ENCODE measurements around the gene TDO2.
"Not testable (repeated sequence)": the region's sequence is repeated elsewhere in the genome, so short reads cannot be mapped to it uniquely, and the experiment has no call there.

The TDO2 gene

DNA sequence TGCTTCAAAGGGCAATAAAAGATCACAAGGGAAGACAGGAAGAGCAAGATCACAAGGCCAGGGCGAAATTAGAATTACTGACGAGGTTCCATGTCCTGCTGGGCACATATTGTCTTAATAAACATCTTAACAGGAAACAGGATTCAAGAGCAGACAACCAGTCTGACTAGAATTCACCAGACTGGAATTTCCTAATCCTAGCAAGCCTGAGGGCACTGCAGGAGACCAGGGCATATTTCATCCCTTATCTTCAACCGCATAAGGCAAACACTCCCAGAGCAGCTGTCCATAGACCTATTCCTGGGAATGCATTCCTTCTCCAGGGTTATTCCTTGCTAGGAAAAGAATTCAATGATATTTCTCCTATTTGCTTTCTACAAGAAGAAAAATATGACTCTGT lies 12.4 kb upstream of the TDO2 start:
- H3K4me1 Mint-ChIP-seq (ENCODE audit: low read depth) = no peaks in the 10 kb centered on the region

GRCh38 chr4:155898371-155898770 lies 5.1 kb upstream of the TDO2 start:
- H3K27me3 Mint-ChIP-seq (ENCODE audit: low read depth); H3K27ac Mint-ChIP-seq; H3K4me1 Mint-ChIP-seq (ENCODE audit: low read depth); H3K9me3 Mint-ChIP-seq; H3K4me3 Mint-ChIP-seq; H3K36me3 Mint-ChIP-seq (ENCODE audit: low read depth): not testable (repeated sequence)

More for the DNA sequence above, 12.4 kb upstream of the TDO2 start:
- no peak overlapping the region for H3K4me3 Mint-ChIP-seq
- H3K36me3 Mint-ChIP-seq (ENCODE audit: low read depth) = no peaks in the 10 kb centered on the region
- no peaks in the 10 kb centered on the region for H3K9me3 Mint-ChIP-seq
- no peaks in the 10 kb centered on the region for H3K27me3 Mint-ChIP-seq (ENCODE audit: low read depth)
- no peak overlapping the region for H3K27ac Mint-ChIP-seq

DNA sequence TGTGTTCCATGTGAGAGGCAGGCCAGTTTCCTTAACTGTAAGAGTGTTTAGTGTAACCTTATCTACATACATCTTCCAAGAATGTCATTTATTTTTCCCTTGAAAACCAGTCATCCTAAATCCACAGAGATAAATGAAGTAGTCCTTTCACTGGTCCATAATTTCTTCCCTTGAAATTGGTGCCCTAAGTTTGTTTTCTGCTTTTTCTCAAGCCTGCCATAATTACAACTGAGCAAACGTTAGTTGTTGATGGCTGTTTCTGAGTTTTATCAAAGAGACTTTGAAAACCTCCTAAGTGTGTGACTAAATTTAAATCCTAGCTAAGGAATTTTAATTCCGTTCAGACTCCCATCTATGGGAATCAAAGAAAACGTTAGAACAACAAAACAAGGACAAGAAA lies 3.6 kb upstream of the TDO2 start:
- no peaks in the 10 kb centered on the region for H3K9me3 Mint-ChIP-seq
- H3K4me3 Mint-ChIP-seq = no peak overlapping the region
- H3K4me1 Mint-ChIP-seq (ENCODE audit: low read depth) = no peaks in the 10 kb centered on the region
- H3K36me3 Mint-ChIP-seq (ENCODE audit: low read depth) = no peaks in the 10 kb centered on the region
- no peak overlapping the region for H3K27ac Mint-ChIP-seq
- no peaks in the 10 kb centered on the region for H3K27me3 Mint-ChIP-seq (ENCODE audit: low read depth)

GRCh38 chr4:155900381-155900780 lies 3.1 kb upstream of the TDO2 start:
- Mint-ChIP-seq H3K36me3 (ENCODE audit: low read depth) (no peaks in the 10 kb centered on the region), H3K4me3 (no peak overlapping the region)

GRCh38 chr4:155901013-155901412 lies 2.5 kb upstream of the TDO2 start:
- Mint-ChIP-seq H3K4me1 (ENCODE audit: low read depth) (no peaks in the 10 kb centered on the region), H3K4me3 (no peak overlapping the region), H3K9me3 (no peaks in the 10 kb centered on the region), H3K27ac (no peak overlapping the region), H3K27me3 (ENCODE audit: low read depth) (no peaks in the 10 kb centered on the region), H3K36me3 (ENCODE audit: low read depth) (no peaks in the 10 kb centered on the region)

More at GRCh38 chr4:155900381-155900780, 3.1 kb upstream of the TDO2 start:
- no peak overlapping the region for H3K27ac Mint-ChIP-seq
- H3K4me1 Mint-ChIP-seq (ENCODE audit: low read depth) = no peaks in the 10 kb centered on the region
- H3K27me3 Mint-ChIP-seq (ENCODE audit: low read depth) = no peaks in the 10 kb centered on the region
- no peaks in the 10 kb centered on the region for H3K9me3 Mint-ChIP-seq

DNA sequence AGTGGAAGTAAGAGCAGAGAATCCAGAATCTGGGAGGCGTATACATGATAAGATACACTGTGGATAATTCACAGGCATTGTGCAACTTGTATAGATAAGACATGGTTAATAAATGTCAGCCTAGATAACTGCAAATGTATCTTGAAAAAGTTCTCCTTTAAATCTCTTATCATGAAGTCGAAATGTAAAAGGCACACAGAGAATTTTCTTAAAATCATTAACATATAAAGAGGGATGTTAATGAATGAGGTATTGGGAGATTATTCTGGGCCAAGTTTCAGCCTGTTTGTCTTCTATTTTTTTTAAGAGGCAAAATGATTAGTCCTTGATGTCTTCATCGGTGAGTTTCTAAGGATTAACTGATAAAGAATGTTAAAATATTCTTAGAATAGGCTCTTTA lies 835 bp downstream of the TDO2 start:
- no peak overlapping the region for H3K27ac Mint-ChIP-seq
- H3K27me3 Mint-ChIP-seq (ENCODE audit: low read depth) = no peaks in the 10 kb centered on the region
- no peaks in the 10 kb centered on the region for H3K36me3 Mint-ChIP-seq (ENCODE audit: low read depth)
- H3K4me1 Mint-ChIP-seq (ENCODE audit: low read depth) = peaks cover 6% of the 10 kb centered on the region
- no peaks in the 10 kb centered on the region for H3K9me3 Mint-ChIP-seq
- no peak overlapping the region for H3K4me3 Mint-ChIP-seq

- H3K27me3 Mint-ChIP-seq (ENCODE audit: low read depth) = no peaks in the 10 kb centered on the region
- H3K36me3 Mint-ChIP-seq (ENCODE audit: low read depth) = no peaks in the 10 kb centered on the region
- no peaks in the 10 kb centered on the region for H3K9me3 Mint-ChIP-seq
- peaks cover 6% of the 10 kb centered on the region for H3K4me1 Mint-ChIP-seq (ENCODE audit: low read depth)
- no peak overlapping the region for H3K4me3 Mint-ChIP-seq
- H3K27ac Mint-ChIP-seq = no peak overlapping the region
Measured at GRCh38 chr4:155906554-155907247, 3.2 kb downstream of the TDO2 start.

GRCh38 chr4:155907556-155907955 lies 4.1 kb downstream of the TDO2 start:
- no peak overlapping the region for H3K27ac Mint-ChIP-seq

DNA sequence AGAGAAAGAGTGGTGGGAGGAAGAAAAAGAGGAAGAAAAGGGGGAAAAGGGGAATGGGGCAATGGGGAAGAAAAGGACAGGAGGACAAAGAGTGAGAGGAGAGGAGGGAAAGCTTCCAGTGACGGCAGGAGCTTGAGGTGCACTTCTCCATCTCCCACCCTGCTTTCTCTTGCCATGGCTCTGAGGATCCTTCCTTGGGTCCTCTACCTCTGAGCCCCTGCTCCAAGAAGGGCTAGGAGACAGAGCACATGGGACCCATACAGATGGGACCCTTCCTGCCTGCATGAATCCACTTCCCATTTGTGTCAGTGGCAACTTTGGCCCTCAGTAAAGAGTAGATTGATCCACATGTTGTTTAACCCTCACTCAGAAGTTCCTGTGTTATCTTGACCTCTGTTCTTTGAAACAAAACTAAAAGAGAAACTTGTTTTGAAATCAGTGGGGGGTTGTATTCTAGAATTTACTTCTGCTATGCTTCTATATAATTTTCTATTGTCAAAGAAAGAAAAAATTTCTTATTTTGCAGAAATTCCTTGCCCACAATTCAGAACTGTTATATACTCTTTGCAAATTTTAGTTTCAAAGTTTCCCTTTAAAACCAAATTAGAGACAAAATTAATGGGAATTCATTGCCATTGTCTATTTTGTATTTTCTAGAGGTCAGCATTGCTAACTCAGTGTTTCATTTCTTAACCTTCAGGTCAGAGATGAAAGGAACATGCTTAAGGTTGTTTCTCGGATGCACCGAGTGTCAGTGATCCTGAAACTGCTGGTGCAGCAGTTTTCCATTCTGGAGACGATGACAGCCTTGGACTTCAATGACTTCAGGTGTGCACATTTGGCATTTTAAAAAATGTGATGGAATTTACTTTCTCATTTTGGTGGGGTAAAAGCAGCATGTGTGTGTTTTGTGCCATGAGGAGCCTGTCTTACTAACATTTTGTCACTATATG lies 5.0 kb downstream of the TDO2 start:
- Mint-ChIP-seq H3K27ac (no peak overlapping the region), H3K9me3 (no peaks in the 10 kb centered on the region)

More at GRCh38 chr4:155907556-155907955, 4.1 kb downstream of the TDO2 start:
- Mint-ChIP-seq H3K9me3 (no peaks in the 10 kb centered on the region), H3K36me3 (ENCODE audit: low read depth) (no peaks in the 10 kb centered on the region), H3K27me3 (ENCODE audit: low read depth) (no peaks in the 10 kb centered on the region), H3K4me1 (ENCODE audit: low read depth) (peaks cover 10% of the 10 kb centered on the region), H3K4me3 (no peak overlapping the region)

DNA sequence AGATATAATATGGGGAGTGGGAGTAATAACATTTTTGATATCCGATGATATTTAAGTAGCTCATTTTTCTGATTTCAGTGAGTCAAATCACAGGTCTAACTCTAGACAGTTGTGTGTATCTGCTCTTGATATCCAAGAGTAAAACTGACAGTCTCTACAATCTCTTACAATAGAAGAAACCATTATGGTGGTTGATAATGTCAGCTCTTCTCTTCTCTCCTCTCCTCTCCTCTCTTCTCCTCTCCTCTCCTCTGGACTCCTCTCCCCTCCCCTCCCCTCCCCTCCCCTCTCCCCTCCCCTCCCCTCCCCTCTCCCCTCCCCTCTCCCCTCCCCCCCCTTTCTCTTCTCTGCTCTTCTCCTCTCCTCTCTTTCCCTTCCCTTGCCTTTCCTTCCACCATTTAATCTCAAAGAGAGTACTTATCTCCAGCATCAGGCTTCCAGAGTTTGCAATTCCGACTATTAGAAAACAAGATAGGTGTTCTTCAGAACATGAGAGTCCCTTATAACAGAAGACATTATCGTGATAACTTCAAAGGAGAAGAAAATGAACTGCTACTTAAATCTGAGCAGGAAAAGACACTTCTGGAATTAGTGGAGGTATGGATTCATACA lies 6.2 kb downstream of the TDO2 start:
- Mint-ChIP-seq H3K36me3 (ENCODE audit: low read depth) (no peaks in the 10 kb centered on the region), H3K4me3 (no peak overlapping the region), H3K9me3 (no peaks in the 10 kb centered on the region), H3K27me3 (ENCODE audit: low read depth) (no peaks in the 10 kb centered on the region), H3K4me1 (ENCODE audit: low read depth) (peaks cover 10% of the 10 kb centered on the region), H3K27ac (no peak overlapping the region)

More for the DNA sequence above, 5.0 kb downstream of the TDO2 start:
- peaks cover 10% of the 10 kb centered on the region for H3K4me1 Mint-ChIP-seq (ENCODE audit: low read depth)
- peak overlapping the region; percentile 17 for H3K4me3 Mint-ChIP-seq
- H3K36me3 Mint-ChIP-seq (ENCODE audit: low read depth) = no peaks in the 10 kb centered on the region
- no peaks in the 10 kb centered on the region for H3K27me3 Mint-ChIP-seq (ENCODE audit: low read depth)

DNA sequence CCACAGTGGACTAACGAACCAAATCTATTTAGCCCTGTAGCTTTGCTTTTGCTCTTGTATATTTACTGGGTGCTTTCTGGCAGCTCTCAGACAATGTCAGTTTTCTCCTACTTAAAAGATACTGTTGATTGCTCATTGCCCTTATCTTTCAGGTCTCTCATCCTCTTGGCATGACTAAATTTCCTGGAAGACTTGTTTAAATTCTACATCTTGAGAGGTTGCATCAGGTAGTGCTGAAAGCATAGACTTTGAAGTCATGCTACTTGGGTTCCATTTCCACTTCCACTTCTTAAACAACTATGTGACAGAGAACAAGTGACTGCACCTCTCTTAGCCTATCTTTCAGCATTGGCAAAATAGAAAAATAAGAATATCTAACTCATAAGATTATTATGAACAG lies 8.4 kb downstream of the TDO2 start:
- Mint-ChIP-seq H3K9me3 (no peaks in the 10 kb centered on the region), H3K4me3 (no peak overlapping the region), H3K4me1 (ENCODE audit: low read depth) (peaks cover 10% of the 10 kb centered on the region), H3K36me3 (ENCODE audit: low read depth) (no peaks in the 10 kb centered on the region), H3K27ac (no peak overlapping the region), H3K27me3 (ENCODE audit: low read depth) (no peaks in the 10 kb centered on the region)

GRCh38 chr4:155914782-155915181 lies 11.3 kb downstream of the TDO2 start:
- no peaks in the 10 kb centered on the region for H3K36me3 Mint-ChIP-seq (ENCODE audit: low read depth)
- no peak overlapping the region for H3K4me3 Mint-ChIP-seq

GRCh38 chr4:155921597-155921996 lies 18.1 kb downstream of the TDO2 start:
- Mint-ChIP-seq H3K4me1 (ENCODE audit: low read depth) (no peaks in the 10 kb centered on the region), H3K9me3 (no peaks in the 10 kb centered on the region), H3K4me3 (no peak overlapping the region), H3K27me3 (ENCODE audit: low read depth) (no peaks in the 10 kb centered on the region), H3K27ac (no peak overlapping the region), H3K36me3 (ENCODE audit: low read depth) (no peaks in the 10 kb centered on the region)

More at GRCh38 chr4:155914782-155915181, 11.3 kb downstream of the TDO2 start:
- H3K27ac Mint-ChIP-seq = no peak overlapping the region
- H3K27me3 Mint-ChIP-seq (ENCODE audit: low read depth) = no peaks in the 10 kb centered on the region
- H3K4me1 Mint-ChIP-seq (ENCODE audit: low read depth) = peaks cover 4% of the 10 kb centered on the region
- H3K9me3 Mint-ChIP-seq = no peaks in the 10 kb centered on the region

DNA sequence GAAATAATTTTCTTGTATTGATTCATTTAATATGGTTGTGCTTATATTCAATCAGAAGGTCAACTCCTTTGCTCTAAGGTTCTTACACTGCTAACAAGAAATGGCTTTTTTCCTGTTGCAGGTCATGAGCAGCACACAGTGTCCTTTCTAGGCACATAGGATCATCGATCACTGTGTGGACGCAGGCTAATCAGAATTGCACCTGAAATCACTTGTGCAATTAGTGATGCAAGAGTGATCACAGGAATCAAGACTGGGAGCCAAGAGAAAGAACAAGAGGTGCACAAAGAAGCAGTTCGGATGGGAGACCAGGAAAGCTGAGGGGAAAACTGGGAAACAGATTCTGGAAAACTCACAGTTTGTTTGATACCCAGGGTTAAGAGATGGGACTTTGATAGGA lies 21.1 kb downstream of the TDO2 start:
- H3K36me3 Mint-ChIP-seq (ENCODE audit: low read depth) = no peaks in the 10 kb centered on the region
- no peaks in the 10 kb centered on the region for H3K27me3 Mint-ChIP-seq (ENCODE audit: low read depth)
- no peaks in the 10 kb centered on the region for H3K9me3 Mint-ChIP-seq
- no peaks in the 10 kb centered on the region for H3K4me1 Mint-ChIP-seq (ENCODE audit: low read depth)
- no peak overlapping the region for H3K4me3 Mint-ChIP-seq
- H3K27ac Mint-ChIP-seq = no peak overlapping the region
